Loucy (cell line): ENCODE results near the gene OR52K2.

Source experiments
- H2AFZ ChIP-seq: fragments of 200-600 bp; sonication (generic); 2 replicates; pipeline ENCODE4 v1.6.0; 2016; ENCODE audit warnings: antibody characterized with exemption, mild to moderate bottlenecking, low read length, moderate library complexity
- H3F3A ChIP-seq: fragments of 200-600 bp; 2 replicates; pipeline ENCODE4 v1.6.0; 2016; ENCODE audit warnings: antibody characterized with exemption, low read depth, mild to moderate bottlenecking
- H3K27me3 ChIP-seq: fragments of 200-600 bp; sonication (generic); 2 replicates; pipeline ENCODE4 v1.6.1; 2014; ENCODE audit warnings: low read length, mild to moderate bottlenecking; ENCODE audit not compliant: insufficient read depth, poor library complexity, severe bottlenecking
- H3K36me3 ChIP-seq: fragments of 200-600 bp; sonication (generic); 2 replicates; pipeline ENCODE4 v1.6.1; 2016; ENCODE audit warnings: low read length; ENCODE audit not compliant: insufficient read depth
- H3K4me1 ChIP-seq: fragments of 200-600 bp; sonication (generic); 2 replicates; pipeline ENCODE4 v1.5.1; 2014; ENCODE audit warnings: low read length, mild to moderate bottlenecking; ENCODE audit not compliant: insufficient read depth, poor library complexity, severe bottlenecking
- H3K4me2 ChIP-seq: fragments of 200-600 bp; sonication (generic); 2 replicates; pipeline ENCODE4 v1.6.0; 2014; ENCODE audit warnings: antibody characterized with exemption, low read length, low read depth, mild to moderate bottlenecking; ENCODE audit not compliant: poor library complexity, severe bottlenecking
- H3K4me3 ChIP-seq: fragments of 200-600 bp; sonication (generic); 2 replicates; pipeline ENCODE4 v1.5.1; 2014; ENCODE audit warnings: low read length, mild to moderate bottlenecking, mixed read lengths; ENCODE audit not compliant: poor library complexity, severe bottlenecking
- H3K79me2 ChIP-seq: fragments of 200-600 bp; sonication (generic); 2 replicates; pipeline ENCODE4 v1.6.1; 2014; ENCODE audit warnings: low read length; ENCODE audit not compliant: insufficient read depth
- H3K9ac ChIP-seq: fragments of 200-600 bp; sonication (generic); 2 replicates; pipeline ENCODE4 v1.6.0; 2014; ENCODE audit warnings: mild to moderate bottlenecking, low read depth, low read length, moderate library complexity; ENCODE audit not compliant: poor library complexity, severe bottlenecking
- H3K9me2 ChIP-seq: fragments of 200-600 bp; sonication (generic); replicated peaks from 2 replicates; pipeline ENCODE4 v1.6.1; 2016; ENCODE audit warnings: low read depth, low read length, mixed read lengths
- H3K9me3 ChIP-seq: fragments of 200-600 bp; sonication (generic); 2 replicates; pipeline ENCODE4 v1.6.1; 2014; ENCODE audit warnings: mild to moderate bottlenecking, antibody characterized with exemption, low read length, low read depth; ENCODE audit not compliant: insufficient read depth
- H4K20me1 ChIP-seq: fragments of 200-600 bp; sonication (generic); 2 replicates; pipeline ENCODE4 v1.6.0; 2014; ENCODE audit warnings: antibody characterized with exemption, low read length, mild to moderate bottlenecking; ENCODE audit not compliant: insufficient read depth, poor library complexity, severe bottlenecking
- EZH2phosphoT487 ChIP-seq: fragments of 200-600 bp; IDR thresholded peaks from 2 replicates; pipeline ENCODE4 v1.6.1; 2018; ENCODE audit warnings: antibody characterized with exemption, mild to moderate bottlenecking, moderate library complexity, borderline replicate concordance
- TF ChIP-seq, protein P1 (sequence below): fragments of 200-600 bp; sonication (generic); conservative IDR thresholded peaks from 2 replicates; pipeline ENCODE4 v1.5.1; 2014; ENCODE audit warnings: mild to moderate bottlenecking, antibody characterized with exemption, low read length

The OR52K2 gene

DNA sequence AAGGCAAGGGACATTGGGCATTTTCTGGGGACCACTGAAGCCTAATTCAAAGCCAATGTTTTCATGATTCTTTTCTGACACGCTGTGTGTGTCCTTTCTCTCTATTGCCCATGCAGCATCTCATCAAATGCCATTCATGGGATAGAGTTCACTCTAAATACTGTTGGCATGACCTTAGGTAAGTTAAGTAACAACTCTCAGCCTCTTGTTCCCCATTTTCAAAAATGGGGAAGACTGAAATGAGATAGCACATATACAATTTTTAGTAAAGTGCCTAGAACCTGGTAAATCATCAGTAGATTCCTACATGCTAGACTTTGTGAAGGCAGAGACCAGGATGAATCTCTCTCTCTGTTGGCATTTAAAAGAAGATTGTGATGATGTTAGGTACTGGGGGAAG is 12.7 kb upstream of the OR52K2 start:
- H3K36me3 ChIP-seq = no peaks in the 10 kb centered on the region
- no peaks in the 10 kb centered on the region for H4K20me1 ChIP-seq
- H3F3A ChIP-seq = no peaks in the 10 kb centered on the region
- no peaks in the 10 kb centered on the region for H3K9me2 ChIP-seq
- peaks cover 56% of the 10 kb centered on the region for H3K27me3 ChIP-seq
- no peaks in the 10 kb centered on the region for H3K9me3 ChIP-seq
- H2AFZ ChIP-seq = no peak overlapping the region
- H3K4me1 ChIP-seq = no peaks in the 10 kb centered on the region
- no peak overlapping the region for H3K4me3 ChIP-seq
- no peaks in the 10 kb centered on the region for H3K79me2 ChIP-seq
- TF ChIP-seq, protein P1, sequence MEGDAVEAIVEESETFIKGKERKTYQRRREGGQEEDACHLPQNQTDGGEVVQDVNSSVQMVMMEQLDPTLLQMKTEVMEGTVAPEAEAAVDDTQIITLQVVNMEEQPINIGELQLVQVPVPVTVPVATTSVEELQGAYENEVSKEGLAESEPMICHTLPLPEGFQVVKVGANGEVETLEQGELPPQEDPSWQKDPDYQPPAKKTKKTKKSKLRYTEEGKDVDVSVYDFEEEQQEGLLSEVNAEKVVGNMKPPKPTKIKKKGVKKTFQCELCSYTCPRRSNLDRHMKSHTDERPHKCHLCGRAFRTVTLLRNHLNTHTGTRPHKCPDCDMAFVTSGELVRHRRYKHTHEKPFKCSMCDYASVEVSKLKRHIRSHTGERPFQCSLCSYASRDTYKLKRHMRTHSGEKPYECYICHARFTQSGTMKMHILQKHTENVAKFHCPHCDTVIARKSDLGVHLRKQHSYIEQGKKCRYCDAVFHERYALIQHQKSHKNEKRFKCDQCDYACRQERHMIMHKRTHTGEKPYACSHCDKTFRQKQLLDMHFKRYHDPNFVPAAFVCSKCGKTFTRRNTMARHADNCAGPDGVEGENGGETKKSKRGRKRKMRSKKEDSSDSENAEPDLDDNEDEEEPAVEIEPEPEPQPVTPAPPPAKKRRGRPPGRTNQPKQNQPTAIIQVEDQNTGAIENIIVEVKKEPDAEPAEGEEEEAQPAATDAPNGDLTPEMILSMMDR = no peak
- no peak for TF ChIP-seq EZH2phosphoT487
- no peak overlapping the region for H3K9ac ChIP-seq
- no peak overlapping the region for H3K4me2 ChIP-seq

DNA sequence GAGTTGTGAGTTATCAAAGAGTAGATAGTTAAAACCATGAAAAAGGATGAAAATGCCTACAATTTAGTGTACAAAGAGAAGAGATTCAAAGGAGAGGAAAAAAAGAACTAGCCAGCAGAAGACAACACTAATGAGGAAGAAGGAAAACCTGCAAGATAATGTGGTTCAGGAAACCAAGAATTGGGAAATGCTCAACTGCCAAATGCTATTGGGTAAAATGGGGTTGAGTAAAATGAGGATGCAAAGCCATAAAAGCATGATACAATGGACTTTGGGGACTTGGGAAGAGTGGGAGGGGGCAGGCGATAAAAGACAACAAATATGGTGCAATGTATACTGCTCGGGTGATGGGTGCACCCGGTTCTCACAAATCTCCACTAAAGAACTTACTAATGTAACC is 7.6 kb upstream of the OR52K2 start:
- Histone ChIP-seq H3K9ac (no peak overlapping the region), H2AFZ (no peak overlapping the region), H3K27me3 (peaks cover 75% of the 10 kb centered on the region), H3K4me2 (no peak overlapping the region), H3K9me2 (no peaks in the 10 kb centered on the region), H3F3A (no peaks in the 10 kb centered on the region), H3K4me3 (no peak overlapping the region), H3K79me2 (no peaks in the 10 kb centered on the region), H3K36me3 (no peaks in the 10 kb centered on the region), H3K9me3 (no peaks in the 10 kb centered on the region), H4K20me1 (no peaks in the 10 kb centered on the region), H3K4me1 (no peaks in the 10 kb centered on the region)
- TF ChIP-seq, protein P1 = no peak

DNA sequence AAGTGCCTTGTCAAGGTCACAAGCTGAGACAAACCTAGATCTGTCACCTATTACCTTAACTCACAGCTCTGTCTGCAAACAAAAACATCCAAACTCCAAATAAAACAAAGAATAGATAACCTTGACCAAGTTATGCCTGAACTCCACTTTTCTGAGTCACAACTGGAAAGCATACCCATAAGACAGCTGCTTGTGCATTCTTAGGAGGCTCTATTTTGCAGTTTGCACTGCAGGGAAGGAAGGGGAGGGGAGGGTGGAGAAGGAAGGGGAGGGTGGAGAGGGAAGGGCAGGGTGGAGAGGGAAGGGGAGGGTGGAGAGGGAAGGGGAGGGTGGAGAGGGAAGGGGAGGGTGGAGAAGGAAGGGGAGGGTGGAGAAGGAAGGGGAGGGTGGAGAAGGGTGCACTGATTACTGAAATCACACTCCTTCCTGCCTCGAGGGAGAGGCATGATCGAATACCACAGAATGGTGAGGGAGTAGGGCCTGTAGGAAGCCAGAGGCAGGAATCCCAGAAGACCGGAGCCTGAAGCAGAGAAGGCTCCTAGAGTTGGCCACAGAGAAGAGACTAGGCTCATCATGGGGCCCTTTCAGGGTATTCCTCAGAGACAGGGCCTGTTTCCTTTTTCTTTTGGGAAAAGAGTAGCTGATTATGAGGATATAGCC is 5.7 kb upstream of the OR52K2 start:
- Histone ChIP-seq H4K20me1 (no peaks in the 10 kb centered on the region), H3K9me3 (no peaks in the 10 kb centered on the region), H3K9ac (no peak overlapping the region)

More for the DNA sequence above, 5.7 kb upstream of the OR52K2 start:
- H3K4me2 ChIP-seq = no peak overlapping the region
- no peaks in the 10 kb centered on the region for H3K36me3 ChIP-seq
- peaks cover 73% of the 10 kb centered on the region for H3K27me3 ChIP-seq
- H2AFZ ChIP-seq = no peak overlapping the region
- H3K4me1 ChIP-seq = no peaks in the 10 kb centered on the region
- no peak for TF ChIP-seq EZH2phosphoT487
- TF ChIP-seq, protein P1 = no peak
- H3F3A ChIP-seq = no peaks in the 10 kb centered on the region
- no peak overlapping the region for H3K4me3 ChIP-seq
- no peaks in the 10 kb centered on the region for H3K9me2 ChIP-seq
- no peaks in the 10 kb centered on the region for H3K79me2 ChIP-seq
